ENCODE results near the gene AP4S1. TPM values are rescaled to one million over a fixed set of nuclear protein-coding genes. Genes with fewer than 3 reads are reported as not detected.
"Not testable (repeated sequence)": the region's sequence is repeated elsewhere in the genome, so short reads cannot be mapped to it uniquely, and the experiment has no call there.

The AP4S1 gene
- total and polyA plus RNA-seq, 7 donors, result 4.2 to 13.9 (median 6.0) TPM

DNA sequence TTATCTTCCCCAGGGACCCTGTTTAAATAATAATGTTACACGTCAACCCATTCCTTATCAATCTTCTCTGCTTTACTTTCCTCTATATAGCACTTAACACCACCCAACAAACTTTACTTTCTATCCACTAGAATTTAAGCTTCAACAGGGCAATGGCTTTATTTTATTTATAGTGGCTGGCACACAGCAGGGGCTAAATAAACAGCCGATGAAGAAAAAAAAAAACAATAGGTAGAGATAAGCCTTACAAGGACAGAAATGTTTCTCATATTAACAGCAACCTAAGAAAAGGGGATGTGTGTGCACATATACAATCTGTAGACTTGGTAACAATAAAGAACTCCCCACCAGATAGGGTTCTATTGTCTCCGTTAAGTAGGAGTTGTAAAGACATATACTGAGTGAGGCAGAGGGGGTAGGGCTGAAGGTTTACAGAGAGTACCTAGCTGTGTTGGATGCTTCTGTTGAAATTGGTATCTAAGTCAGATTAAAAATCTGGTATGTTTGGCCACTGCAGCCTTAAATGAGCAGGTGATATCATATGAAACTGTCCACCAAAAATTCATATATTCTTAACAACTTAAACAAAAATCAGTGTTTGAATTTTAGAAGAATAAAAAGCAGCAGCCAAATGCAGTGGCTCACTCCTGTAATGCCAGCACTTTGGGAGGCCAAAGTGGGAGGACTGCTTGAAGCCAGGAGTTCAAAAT is 24.7 kb upstream of the AP4S1 start:
- WGBS, 3 donors, result 62 to 71% (median 67%) methylated on average over 3 of the region's 3 CpGs
- Histone ChIP-seq H3K4me3 (no peak overlapping the region), H3K27me3 (ENCODE audit: insufficient read depth in 3 of 3, low read length in 2 of 3) (no peaks in the 10 kb centered on the region), H3K27ac (no peak overlapping the region), H3K36me3 (ENCODE audit: insufficient read depth in 1 of 2, low read depth in 1 of 2) (peaks cover 4 to 29% of the 10 kb centered on the region in 2 donors), H3K9me3 (peaks cover 14% of the 10 kb centered on the region), H3K4me1 (peaks cover 14% of the 10 kb centered on the region)
- intact Hi-C loops (cut with DNase I), result no loop called here
- TF ChIP-seq, protein P1, sequence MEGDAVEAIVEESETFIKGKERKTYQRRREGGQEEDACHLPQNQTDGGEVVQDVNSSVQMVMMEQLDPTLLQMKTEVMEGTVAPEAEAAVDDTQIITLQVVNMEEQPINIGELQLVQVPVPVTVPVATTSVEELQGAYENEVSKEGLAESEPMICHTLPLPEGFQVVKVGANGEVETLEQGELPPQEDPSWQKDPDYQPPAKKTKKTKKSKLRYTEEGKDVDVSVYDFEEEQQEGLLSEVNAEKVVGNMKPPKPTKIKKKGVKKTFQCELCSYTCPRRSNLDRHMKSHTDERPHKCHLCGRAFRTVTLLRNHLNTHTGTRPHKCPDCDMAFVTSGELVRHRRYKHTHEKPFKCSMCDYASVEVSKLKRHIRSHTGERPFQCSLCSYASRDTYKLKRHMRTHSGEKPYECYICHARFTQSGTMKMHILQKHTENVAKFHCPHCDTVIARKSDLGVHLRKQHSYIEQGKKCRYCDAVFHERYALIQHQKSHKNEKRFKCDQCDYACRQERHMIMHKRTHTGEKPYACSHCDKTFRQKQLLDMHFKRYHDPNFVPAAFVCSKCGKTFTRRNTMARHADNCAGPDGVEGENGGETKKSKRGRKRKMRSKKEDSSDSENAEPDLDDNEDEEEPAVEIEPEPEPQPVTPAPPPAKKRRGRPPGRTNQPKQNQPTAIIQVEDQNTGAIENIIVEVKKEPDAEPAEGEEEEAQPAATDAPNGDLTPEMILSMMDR (IDR thresholded peaks at IDR 0.05), result no peak
- no peak for ATAC-seq
- DNase-seq, result no peak

DNA sequence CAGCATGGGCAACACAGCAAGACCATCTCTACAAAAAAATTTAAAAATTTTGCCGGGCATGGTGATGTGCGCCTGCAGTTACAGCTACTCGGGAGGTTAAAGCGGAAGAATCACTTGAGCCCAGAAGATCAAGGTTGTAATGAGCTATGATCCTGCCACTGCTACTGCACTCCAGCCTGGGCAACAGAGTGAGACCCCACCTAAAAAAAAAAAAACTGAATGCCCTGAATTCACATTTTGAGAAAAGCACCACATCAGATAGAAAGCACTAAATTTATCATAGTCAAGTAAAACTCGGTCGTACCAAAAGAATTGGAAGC is 24.1 kb upstream of the AP4S1 start:
- peaks cover 14% of the 10 kb centered on the region for H3K9me3 ChIP-seq
- peaks cover 14% of the 10 kb centered on the region for H3K4me1 ChIP-seq
- H3K27ac ChIP-seq, result no peak overlapping the region
- intact Hi-C loops (cut with DNase I), result no loop called here
- 81 to 96% (median 88%) methylated on average over 6 of the region's 6 CpGs for WGBS, 3 donors
- H3K4me3 ChIP-seq, result no peak overlapping the region
- TF ChIP-seq, protein P1 (IDR thresholded peaks at IDR 0.05), result no peak
- no peak for ATAC-seq
- H3K27me3 ChIP-seq (ENCODE audit: insufficient read depth in 3 of 3, low read length in 2 of 3), result no peaks in the 10 kb centered on the region
- no peak for DNase-seq
- peaks cover 4 to 34% of the 10 kb centered on the region in 2 donors for H3K36me3 ChIP-seq (ENCODE audit: insufficient read depth in 1 of 2, low read depth in 1 of 2)

DNA sequence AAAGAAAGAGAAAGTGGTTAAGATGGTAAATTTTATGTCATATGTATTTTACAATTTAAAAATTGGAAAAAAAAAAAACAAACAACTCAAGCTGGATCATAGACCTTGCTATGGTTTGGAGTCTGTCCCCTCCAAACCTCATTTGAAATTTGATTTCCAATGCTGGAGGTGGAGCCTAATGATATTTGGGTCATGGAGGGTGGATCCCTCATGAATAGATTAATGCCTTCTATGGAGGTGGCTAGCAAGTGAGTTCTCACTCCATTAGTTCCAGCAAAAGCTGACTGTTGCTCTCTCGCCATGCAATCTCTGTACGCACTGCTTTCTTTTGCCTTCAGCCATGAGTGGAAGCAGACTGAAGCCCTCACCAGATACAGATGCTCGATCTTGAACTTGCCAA is 22.2 kb upstream of the AP4S1 start:
- ATAC-seq (peak in 2 of 4 donors; percentile 24 to 40), DNase-seq (no peak)
- WGBS, 3 donors, result 94 to 96% (median 95%) methylated on average over 3 of the region's 3 CpGs
- TF ChIP-seq, protein P1 (IDR thresholded peaks at IDR 0.05), result no peak
- peaks cover under 1 to 35% of the 10 kb centered on the region in 2 donors for H3K36me3 ChIP-seq (ENCODE audit: insufficient read depth in 1 of 2, low read depth in 1 of 2)
- peaks cover 21% of the 10 kb centered on the region for H3K4me1 ChIP-seq
- H3K9me3 ChIP-seq, result peaks cover 8% of the 10 kb centered on the region
- no peak overlapping the region for H3K4me3 ChIP-seq
- intact Hi-C loops (cut with DNase I), result no loop called here
- H3K27ac ChIP-seq, result peak overlapping the region; percentile 11
- H3K27me3 ChIP-seq (ENCODE audit: insufficient read depth in 3 of 3, low read length in 2 of 3), result no peaks in the 10 kb centered on the region

DNA sequence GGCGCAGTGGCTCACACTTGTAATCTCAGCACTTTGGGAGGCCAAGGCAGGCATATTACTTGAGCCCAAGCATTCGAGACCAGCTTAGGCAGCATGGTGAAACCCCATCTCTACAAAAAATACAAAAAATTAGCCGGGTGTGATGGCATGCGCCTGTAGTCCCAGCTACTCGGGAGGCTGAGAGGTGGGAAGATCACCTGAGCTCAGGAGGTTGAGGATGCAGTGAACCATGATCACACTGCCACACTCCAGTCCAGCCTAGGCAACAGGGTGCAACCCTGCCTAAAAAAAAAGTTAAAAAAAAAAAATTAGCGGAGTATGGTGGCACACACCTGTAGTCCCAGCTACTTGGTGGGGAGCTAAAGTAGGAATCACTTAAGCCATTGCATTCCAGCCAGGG is 21.4 kb upstream of the AP4S1 start:
- H3K4me3 ChIP-seq; intact Hi-C loops (cut with DNase I); DNase-seq; H3K9me3 ChIP-seq; H3K27me3 ChIP-seq (ENCODE audit: insufficient read depth in 3 of 3, low read length in 2 of 3); ATAC-seq: not testable (repeated sequence)
- WGBS, 3 donors, result 81 to 96% (median 93%) methylated on average over 6 of the region's 6 CpGs
- Histone ChIP-seq H3K36me3 (ENCODE audit: insufficient read depth in 1 of 2, low read depth in 1 of 2) (peaks cover 0 to 28% of the 10 kb centered on the region in 2 donors), H3K4me1 (peaks cover 21% of the 10 kb centered on the region), H3K27ac (peak overlapping the region; percentile 11)

DNA sequence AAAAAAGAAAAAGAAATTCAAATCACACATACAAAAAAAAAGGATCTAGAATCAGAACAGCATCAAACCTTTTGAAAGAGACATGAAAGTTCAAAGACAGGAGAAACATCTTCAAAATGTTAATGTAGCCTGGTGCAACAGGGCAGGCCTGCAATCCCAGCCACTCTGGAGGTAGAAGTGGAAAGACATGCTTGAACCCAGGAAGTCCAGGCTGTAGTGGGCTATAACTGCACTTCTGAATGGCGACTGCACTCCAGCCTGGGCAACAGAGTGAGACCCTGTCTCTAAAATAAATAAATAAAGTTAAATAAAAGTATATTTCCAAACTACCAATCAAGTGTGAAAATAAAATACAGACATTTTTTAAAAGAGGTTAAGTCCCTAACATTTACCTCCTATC is 18.7 kb upstream of the AP4S1 start:
- no peak overlapping the region for H3K4me3 ChIP-seq
- DNase-seq (no peak), ATAC-seq (no peak)
- H3K4me1 ChIP-seq, result peaks cover 21% of the 10 kb centered on the region
- TF ChIP-seq, protein P1 (IDR thresholded peaks at IDR 0.05), result no peak
- intact Hi-C loops (cut with DNase I), result no loop called here
- H3K9me3 ChIP-seq, result no peaks in the 10 kb centered on the region
- H3K27me3 ChIP-seq (ENCODE audit: insufficient read depth in 3 of 3, low read length in 2 of 3), result no peaks in the 10 kb centered on the region
- WGBS, 3 donors, result 100% methylated on average over 1 of the region's 1 CpG
- no peak overlapping the region for H3K27ac ChIP-seq
- H3K36me3 ChIP-seq (ENCODE audit: insufficient read depth in 1 of 2, low read depth in 1 of 2), result peaks cover 0 to 38% of the 10 kb centered on the region in 2 donors
